Measurements from ENCODE around the gene GPR45. TPM values are rescaled to one million over a fixed set of nuclear protein-coding genes. Genes with fewer than 3 reads are reported as not detected.
"Not testable (repeated sequence)": the region's sequence is repeated elsewhere in the genome, so short reads cannot be mapped to it uniquely, and the experiment has no call there.

The GPR45 gene
- total RNA-seq, 1 donor from 2014 or later = not detected

- Mint-ChIP-seq H3K9me3 (ENCODE audit: low read depth) (no peaks in the 10 kb centered on the region), H3K36me3 (ENCODE audit: low read depth) (no peaks in the 10 kb centered on the region), H3K27me3 (ENCODE audit: low read depth) (no peaks in the 10 kb centered on the region), H3K4me1 (ENCODE audit: low read depth) (peaks cover 4% of the 10 kb centered on the region), H3K4me3 (ENCODE audit: unreplicated experiment) (no peak overlapping the region), H3K27ac (ENCODE audit: unreplicated experiment) (no peak overlapping the region)
- no peak for DNase-seq (ENCODE audit: low spot score)
- TF ChIP-seq CTCF (IDR thresholded peaks at IDR 0.05) = no peak
These were observed 7.0 kb downstream of the GPR45 start for GRCh38 chr2:105248316-105249070.

- DNase-seq (ENCODE audit: low spot score) = no peak
- Mint-ChIP-seq H3K9me3 (ENCODE audit: low read depth) (no peaks in the 10 kb centered on the region), H3K27ac (ENCODE audit: unreplicated experiment) (no peak overlapping the region), H3K36me3 (ENCODE audit: low read depth) (no peaks in the 10 kb centered on the region), H3K4me1 (ENCODE audit: low read depth) (peaks cover 10% of the 10 kb centered on the region), H3K27me3 (ENCODE audit: low read depth) (no peaks in the 10 kb centered on the region), H3K4me3 (ENCODE audit: unreplicated experiment) (no peak overlapping the region)
- TF ChIP-seq CTCF (IDR thresholded peaks at IDR 0.05) = no peak
These were observed 7.6 kb downstream of the GPR45 start for GRCh38 chr2:105249181-105249580.

- Mint-ChIP-seq H3K9me3 (ENCODE audit: low read depth) (no peaks in the 10 kb centered on the region), H3K27ac (ENCODE audit: unreplicated experiment) (no peak overlapping the region), H3K27me3 (ENCODE audit: low read depth) (no peaks in the 10 kb centered on the region), H3K4me1 (ENCODE audit: low read depth) (peaks cover 10% of the 10 kb centered on the region), H3K36me3 (ENCODE audit: low read depth) (no peaks in the 10 kb centered on the region), H3K4me3 (ENCODE audit: unreplicated experiment) (no peak overlapping the region)
- TF ChIP-seq CTCF (IDR thresholded peaks at IDR 0.05) = no peak
- DNase-seq (ENCODE audit: low spot score) = no peak
These were observed 8.3 kb downstream of the GPR45 start for GRCh38 chr2:105249891-105250290.

GRCh38 chr2:105251016-105251648 lies 9.6 kb downstream of the GPR45 start:
- H3K36me3 Mint-ChIP-seq (ENCODE audit: low read depth); H3K27ac Mint-ChIP-seq (ENCODE audit: unreplicated experiment); H3K9me3 Mint-ChIP-seq (ENCODE audit: low read depth); H3K4me3 Mint-ChIP-seq (ENCODE audit: unreplicated experiment); H3K27me3 Mint-ChIP-seq (ENCODE audit: low read depth); DNase-seq (ENCODE audit: low spot score): not testable (repeated sequence)
- peaks cover 17% of the 10 kb centered on the region for H3K4me1 Mint-ChIP-seq (ENCODE audit: low read depth)

GRCh38 chr2:105252271-105252670 lies 10.7 kb downstream of the GPR45 start:
- no peak for DNase-seq (ENCODE audit: low spot score)

More at GRCh38 chr2:105252271-105252670, 10.7 kb downstream of the GPR45 start:
- Mint-ChIP-seq H3K4me1 (ENCODE audit: low read depth) (peaks cover 29% of the 10 kb centered on the region), H3K4me3 (ENCODE audit: unreplicated experiment) (no peak overlapping the region), H3K27ac (ENCODE audit: unreplicated experiment) (peak overlapping the region; percentile 17), H3K27me3 (ENCODE audit: low read depth) (no peaks in the 10 kb centered on the region), H3K9me3 (ENCODE audit: low read depth) (peaks cover 4% of the 10 kb centered on the region), H3K36me3 (ENCODE audit: low read depth) (peaks cover 2% of the 10 kb centered on the region)
- TF ChIP-seq CTCF (IDR thresholded peaks at IDR 0.05) = no peak
